Measurements from ENCODE around the gene MUC21.

DNA sequence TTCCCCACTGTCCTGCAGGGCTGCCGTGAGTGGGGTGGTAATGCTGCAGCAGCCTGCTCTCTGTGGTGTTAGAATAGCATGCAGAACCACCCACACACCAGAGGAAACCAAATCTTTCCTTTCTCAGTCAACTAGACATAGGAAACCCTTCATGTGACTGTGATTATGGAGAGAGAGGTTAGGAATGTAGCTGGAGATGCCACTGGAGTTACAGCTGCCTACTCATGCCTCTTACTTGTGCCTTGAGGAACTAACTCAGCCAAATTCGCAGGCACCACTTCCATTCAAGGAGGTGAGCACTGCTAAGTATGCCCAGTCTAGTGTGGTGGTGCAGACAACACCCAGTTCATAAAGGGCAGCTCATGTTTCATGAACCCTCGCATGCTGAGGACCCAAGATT lies 54.2 kb downstream of the MUC21 start:
- TF ChIP-seq EZH2 (IDR thresholded peaks at IDR 0.05; ENCODE audit: borderline replicate concordance, low read depth, low read length, severe bottlenecking) (no peak), POLR2AphosphoS5 (IDR thresholded peaks at IDR 0.05; ENCODE audit: insufficient read depth, low read depth, low read length) (no peak), JUN (IDR thresholded peaks at IDR 0.05; ENCODE audit: borderline replicate concordance, insufficient read depth, insufficient read length, low read depth) (no peak), POLR2A (IDR thresholded peaks at IDR 0.05; ENCODE audit: low read depth, low read length) (no peak)
- TF ChIP-seq, protein P1, sequence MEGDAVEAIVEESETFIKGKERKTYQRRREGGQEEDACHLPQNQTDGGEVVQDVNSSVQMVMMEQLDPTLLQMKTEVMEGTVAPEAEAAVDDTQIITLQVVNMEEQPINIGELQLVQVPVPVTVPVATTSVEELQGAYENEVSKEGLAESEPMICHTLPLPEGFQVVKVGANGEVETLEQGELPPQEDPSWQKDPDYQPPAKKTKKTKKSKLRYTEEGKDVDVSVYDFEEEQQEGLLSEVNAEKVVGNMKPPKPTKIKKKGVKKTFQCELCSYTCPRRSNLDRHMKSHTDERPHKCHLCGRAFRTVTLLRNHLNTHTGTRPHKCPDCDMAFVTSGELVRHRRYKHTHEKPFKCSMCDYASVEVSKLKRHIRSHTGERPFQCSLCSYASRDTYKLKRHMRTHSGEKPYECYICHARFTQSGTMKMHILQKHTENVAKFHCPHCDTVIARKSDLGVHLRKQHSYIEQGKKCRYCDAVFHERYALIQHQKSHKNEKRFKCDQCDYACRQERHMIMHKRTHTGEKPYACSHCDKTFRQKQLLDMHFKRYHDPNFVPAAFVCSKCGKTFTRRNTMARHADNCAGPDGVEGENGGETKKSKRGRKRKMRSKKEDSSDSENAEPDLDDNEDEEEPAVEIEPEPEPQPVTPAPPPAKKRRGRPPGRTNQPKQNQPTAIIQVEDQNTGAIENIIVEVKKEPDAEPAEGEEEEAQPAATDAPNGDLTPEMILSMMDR (IDR thresholded peaks at IDR 0.05; ENCODE audit: extremely low read depth in 1 of 2, insufficient read depth in 1 of 2, low read depth in 1 of 2, low read length in 2 of 2), result no peak

All from endothelial cell of umbilical vein (primary cell).